K562 (cell line): ENCODE results near the gene SLC25A18. TPM values are rescaled to one million over a fixed set of nuclear protein-coding genes. Genes with fewer than 3 reads are reported as not detected.
"Not testable (repeated sequence)": the region's sequence is repeated elsewhere in the genome, so short reads cannot be mapped to it uniquely, and the experiment has no call there.

Experiments
- ATAC-seq: fragments of 200-7000 bp; cut with Tn5 transposase; 3 replicates; pipeline ENCODE4 v1.9.1; 2020; ENCODE audit warnings: moderate library complexity
- BruUV-seq: library from RNA; stranded (reverse); fragments of 400-500 nt; replicated peaks from 2 replicates; lab custom pipeline; 2021; lab: Mats Ljungman, UMichigan
- CTCF ChIA-PET: fragments of 300-600 bp; formaldehyde crosslinking; extraction: SDS; loops from one replicate; lab custom pipeline; 2021; ENCODE audit warnings: low intra/inter-chr PET ratio; lab: Yijun Ruan, JAX
- POLR2A ChIA-PET: fragments of 300-600, 350-650 bp; sonication (Branson Sonifier 250); formaldehyde crosslinking; extraction: SDS; loops from one replicate; lab custom pipeline; 2021; ENCODE audit warnings: antibody characterized with exemption, inconsistent platforms; lab: Yijun Ruan, JAX
- DNase-seq, 4 experiments: peaks; one replicate each; pipeline versions ENCODE4 v3.0.0 to v3.0.0-alpha.2; 2011 to 2018; ENCODE audit warnings: low spot score in 3 of 4, mixed read lengths in 3 of 4; ENCODE audit errors: extremely low read depth in 1 of 4
- FAIRE-seq: peaks from 2 replicates; lab custom pipeline; 2011; peaks lifted over from hg19 to GRCh38; lab: Jason Lieb, UNC
- H2AFZ ChIP-seq: 2 replicates; pipeline ENCODE4 v1.6.0; 2011; ENCODE audit warnings: low read depth, low read length, control low read depth, inconsistent platforms
- H3K27ac ChIP-seq: fragments of 200-600 bp; 3 replicates; pipeline ENCODE4 v1.8.0; 2011; ENCODE audit warnings: low read depth, mild to moderate bottlenecking, control low read depth, inconsistent platforms, low read length, moderate library complexity, mixed read lengths; ENCODE audit errors: extremely low read depth
- H3K27me3 ChIP-seq, 2 experiments: fragments of 300-600 bp in 1 of 2; 2 replicates in 1 of 2; 3 replicates in 1 of 2; pipeline versions ENCODE4 v1.6.0 to v1.8.0; 2011; ENCODE audit warnings: inconsistent platforms in 2 of 2, low read length in 2 of 2, mild to moderate bottlenecking in 1 of 2, mixed read lengths in 1 of 2, moderate library complexity in 1 of 2; ENCODE audit not compliant: control insufficient read depth in 2 of 2, insufficient read depth in 2 of 2
- H3K36me3 ChIP-seq: fragments of 300-600 bp; 3 replicates; pipeline ENCODE4 v1.8.0; 2011; ENCODE audit warnings: mild to moderate bottlenecking, low read length, inconsistent platforms; ENCODE audit not compliant: control insufficient read depth, insufficient read depth
- H3K4me1 ChIP-seq, 2 experiments: fragments of 200-600 bp in 1 of 2; replicated peaks in 1 of 2; 2 replicates in 1 of 2; 3 replicates in 1 of 2; pipeline versions ENCODE4 v1.5.1 to v1.8.0; 2011; ENCODE audit warnings: inconsistent platforms in 2 of 2, low read length in 2 of 2, mild to moderate bottlenecking in 1 of 2, mixed read lengths in 1 of 2, moderate library complexity in 1 of 2; ENCODE audit not compliant: control insufficient read depth in 2 of 2, insufficient read depth in 2 of 2
- H3K4me2 ChIP-seq: 2 replicates; pipeline ENCODE4 v1.6.1; 2011; ENCODE audit warnings: low read length, control low read depth, inconsistent platforms, mixed read lengths; ENCODE audit not compliant: insufficient read depth
- H3K4me3 ChIP-seq: fragments of 200-600 bp; sonication (generic), shearing (Covaris generic); 2 replicates; pipeline ENCODE4 v1.5.1; 2016; ENCODE audit warnings: control low read depth, inconsistent platforms
- H3K79me2 ChIP-seq: fragments of 200-600 bp; 3 replicates; pipeline ENCODE4 v1.8.0; 2011; ENCODE audit warnings: low read length, inconsistent platforms; ENCODE audit not compliant: control insufficient read depth, insufficient read depth
- H3K9ac ChIP-seq, 2 experiments: 2 replicates each; pipeline versions ENCODE4 v1.6.0 to v1.6.1; 2011; ENCODE audit warnings: low read depth in 2 of 2, low read length in 2 of 2, control low read depth in 1 of 2, inconsistent platforms in 1 of 2, mild to moderate bottlenecking in 1 of 2, mixed read lengths in 1 of 2; ENCODE audit not compliant: insufficient read depth in 1 of 2
- H3K9me1 ChIP-seq: one replicate; pipeline ENCODE4 v1.6.0; 2011; ENCODE audit warnings: inconsistent platforms, mild to moderate bottlenecking, low read length, moderate library complexity; ENCODE audit not compliant: control insufficient read depth, insufficient read depth
- H3K9me3 ChIP-seq: replicated peaks from 2 replicates; pipeline ENCODE4 v1.5.1; 2011; ENCODE audit warnings: low read depth, low read length, inconsistent platforms; ENCODE audit not compliant: control insufficient read depth, insufficient read depth
- H4K20me1 ChIP-seq: replicated peaks from 2 replicates; pipeline ENCODE4 v1.6.1; 2011; ENCODE audit warnings: low read length, inconsistent platforms, mixed read lengths; ENCODE audit not compliant: control insufficient read depth, insufficient read depth
- CEBPB ChIP-seq: fragments of 450-650 bp; IDR thresholded peaks from 2 replicates; pipeline ENCODE4 v1.6.1; 2016; ENCODE audit warnings: missing genetic modification characterization, missing compliant biosample characterization
- CEBPG ChIP-seq, 3 experiments: fragments of 200-800 bp in 1 of 3; sonication (Bioruptor generic) in 1 of 3; sonication (generic) in 1 of 3; formaldehyde crosslinking in 1 of 3; IDR thresholded peaks in 2 of 3; conservative IDR thresholded peaks in 1 of 3; 2 replicates each; pipeline versions ENCODE4 v1.6.1 to v1.8.0; 2016 to 2022; ENCODE audit warnings: missing compliant biosample characterization in 2 of 3, missing genetic modification characterization in 2 of 3, mild to moderate bottlenecking in 1 of 3, missing genetic modification reagents in 1 of 3
- GATAD2B ChIP-seq: fragments of 450-650 bp; IDR thresholded peaks from 2 replicates; pipeline ENCODE4 v1.6.1; 2017; ENCODE audit warnings: mild to moderate bottlenecking, borderline replicate concordance
- PTBP1 ChIP-seq: fragments of 200-400 bp; formaldehyde crosslinking; IDR thresholded peaks from 2 replicates; pipeline ENCODE4 v1.6.1; 2017; ENCODE audit warnings: low read depth, low read length
- SIRT6 ChIP-seq: IDR thresholded peaks from one replicate; pipeline ENCODE4 v1.6.1; 2012; ENCODE audit warnings: low read depth, mild to moderate bottlenecking, control low read depth, inconsistent platforms, low read length, moderate library complexity
- WGBS: fragments of 100-300 bp; shearing (Covaris generic); methylation state at CpG from one replicate; pipeline ENCODE4 v1.1.6; 2016; ENCODE audit warnings: low coverage, mixed read lengths; ENCODE audit not compliant: insufficient coverage; ENCODE audit errors: missing lambda C conversion rate; 5-methylcytosine and 5-hydroxymethylcytosine counted together
- in situ Hi-C: fragments of 300-500 bp; cut with MboI; formaldehyde crosslinking; loops from 4 replicates; pipeline ENCODE4 v1.15.0; 2018; ENCODE audit warnings: inconsistent platforms, mixed read lengths
- intact Hi-C: fragments of 100-400 bp; cut with micrococcal nuclease; formaldehyde crosslinking; loops from 2 replicates; pipeline ENCODE4 v1.14.2; 2022
- polyA plus RNA-seq, 8 experiments: library from polyadenylated mRNA; depleted of rRNA in 4 of 8; stranded (reverse) in 5 of 8; unstranded in 3 of 8; fragments of >200 nt; fragmentation: Nextera tagmentation in 2 of 8; fragmentation: Illumina TruSeq in 1 of 8; extraction: Ambion mirVana in 2 of 8; extraction: Trizol in 1 of 8; gene quantifications; 2 replicates each; pipeline versions ENCODE4 v1.2.1 to v1.2.3, GENCODE V29; 2011 to 2014; ENCODE audit warnings: inconsistent platforms in 1 of 8, missing spikeins in 1 of 8
- total RNA-seq, 7 experiments: library from RNA; depleted of rRNA in 6 of 7; stranded (reverse); fragments of >200 nt in 6 of 7; fragmentation: Illumina TruSeq in 2 of 7; extraction: Trizol in 2 of 7; gene quantifications; 2 replicates each; pipeline versions ENCODE4 v1.2.1 to v1.2.3, GENCODE V29; 2011 to 2021; ENCODE audit warnings: low replicate concordance in 1 of 7
- TF ChIP-seq, protein P1 (sequence below): fragments of 200-800 bp; sonication (Bioruptor generic); IDR thresholded peaks from 2 replicates; pipeline ENCODE4 v1.6.1; 2017; ENCODE audit warnings: missing genetic modification characterization, missing compliant biosample characterization

Gene SLC25A18
- total and polyA plus RNA-seq, 9 of the 15 experiments (the other 6 are each of a cell fraction or from before 2014, with no cell fraction given), result 0.04 TPM; not detected in 8

DNA sequence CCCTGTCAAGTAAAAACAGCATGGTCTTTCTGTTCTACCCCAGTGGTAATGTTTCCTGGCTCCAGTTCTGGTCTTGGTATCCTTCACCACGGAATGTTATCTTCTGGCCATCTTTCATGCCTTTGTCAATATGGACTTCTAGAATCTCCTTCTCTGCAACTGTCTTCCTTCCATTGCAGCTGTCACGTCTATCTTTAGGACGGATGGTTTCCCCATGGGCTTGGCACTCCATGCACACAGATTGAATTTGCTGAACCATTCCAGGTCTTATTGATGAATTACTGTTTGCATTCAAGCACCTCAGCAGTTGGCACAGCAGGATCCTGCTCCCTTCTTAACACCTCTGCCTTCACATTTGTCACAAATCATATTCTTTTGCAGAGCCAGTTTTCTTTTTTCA is 44.9 kb upstream of the SLC25A18 start:
- Histone ChIP-seq H3K4me1 (no peaks in the 10 kb centered on the region), H2AFZ (no peak overlapping the region), H3K9me3 (no peaks in the 10 kb centered on the region), H3K36me3 (no peaks in the 10 kb centered on the region), H3K27me3 (peaks cover 26 to 27% of the 10 kb centered on the region in 2 experiments; a peak in 3 of 5 replicates), H4K20me1 (no peaks in the 10 kb centered on the region), H3K79me2 (no peaks in the 10 kb centered on the region), H3K27ac (no peak overlapping the region)
- no TSS peak for BruUV-seq
- no peak for ATAC-seq
- WGBS, result 2% methylated on average over 3 of the region's 3 CpGs
- ChIA-PET POLR2A (interaction anchor here (0.5 to 1.1 kb wide), 4 partner anchors 144 to 547 kb away, joined by 3 read pairs; no protein-coding TSS in a partner anchor), CTCF (no interaction called here)
- TF ChIP-seq GATAD2B, result no peak
- no peak for TF ChIP-seq PTBP1
- no peak for TF ChIP-seq CEBPG (CRISPR knock-in tag; IDR thresholded peaks at IDR 0.05)
- TF ChIP-seq CEBPG (tag; conservative IDR thresholded peaks at IDR 0.05 in 1 of 2, IDR thresholded peaks at IDR 0.05 in 1 of 2), result no peak
- no peak for TF ChIP-seq CEBPB (tag)
- no peak for TF ChIP-seq SIRT6
- TF ChIP-seq, protein P1, sequence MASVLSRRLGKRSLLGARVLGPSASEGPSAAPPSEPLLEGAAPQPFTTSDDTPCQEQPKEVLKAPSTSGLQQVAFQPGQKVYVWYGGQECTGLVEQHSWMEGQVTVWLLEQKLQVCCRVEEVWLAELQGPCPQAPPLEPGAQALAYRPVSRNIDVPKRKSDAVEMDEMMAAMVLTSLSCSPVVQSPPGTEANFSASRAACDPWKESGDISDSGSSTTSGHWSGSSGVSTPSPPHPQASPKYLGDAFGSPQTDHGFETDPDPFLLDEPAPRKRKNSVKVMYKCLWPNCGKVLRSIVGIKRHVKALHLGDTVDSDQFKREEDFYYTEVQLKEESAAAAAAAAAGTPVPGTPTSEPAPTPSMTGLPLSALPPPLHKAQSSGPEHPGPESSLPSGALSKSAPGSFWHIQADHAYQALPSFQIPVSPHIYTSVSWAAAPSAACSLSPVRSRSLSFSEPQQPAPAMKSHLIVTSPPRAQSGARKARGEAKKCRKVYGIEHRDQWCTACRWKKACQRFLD, result no peak
- TF ChIP-seq, all 486 proteins: peak for 0
- FAIRE-seq, result no peak
- no peak for DNase-seq
- Histone ChIP-seq H3K9ac (no peak overlapping the region), H3K9me1 (no peaks in the 10 kb centered on the region), H3K4me3 (no peak overlapping the region), H3K4me2 (no peak overlapping the region)
- in situ Hi-C loops, result no loop called here
- intact Hi-C loops, result no loop called here

DNA sequence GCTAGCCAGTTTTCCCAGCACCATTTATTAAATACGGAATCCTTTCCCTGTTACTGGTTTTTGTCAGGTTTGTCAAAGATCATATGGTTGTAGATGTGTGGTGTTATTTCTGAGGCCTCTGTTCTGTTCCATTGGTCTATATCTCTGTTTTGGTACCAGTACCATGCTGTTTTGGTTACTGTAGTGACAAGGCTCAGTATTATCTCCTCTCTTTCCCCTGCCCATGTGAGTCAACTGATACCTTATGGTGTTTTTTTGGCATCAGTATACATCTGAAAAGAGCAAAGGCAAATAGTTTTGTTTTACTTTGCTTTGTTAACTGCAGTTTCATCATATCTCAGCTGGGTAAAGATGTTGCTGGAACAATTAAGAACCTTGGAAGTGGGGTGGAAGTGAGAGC is 41.3 kb upstream of the SLC25A18 start:
- H2AFZ ChIP-seq, CTCF ChIA-PET, H3K9ac ChIP-seq, intact Hi-C loops, H3K27ac ChIP-seq, BruUV-seq, FAIRE-seq, H3K9me1 ChIP-seq, H3K79me2 ChIP-seq, H3K4me3 ChIP-seq, ATAC-seq, POLR2A ChIA-PET, H4K20me1 ChIP-seq, in situ Hi-C loops, H3K4me1 ChIP-seq, H3K36me3 ChIP-seq, H3K4me2 ChIP-seq, H3K9me3 ChIP-seq, DNase-seq: not testable (repeated sequence)
- WGBS, result 17% methylated on average over 1 of the region's 1 CpG
- H3K27me3 ChIP-seq, result peaks cover 14 to 33% of the 10 kb centered on the region in 2 experiments; a peak in 4 of 5 replicates
